ENCODE data around the gene NPIPA2.
"Not testable (repeated sequence)": the region's sequence is repeated elsewhere in the genome, so short reads cannot be mapped to it uniquely, and the experiment has no call there.

Gene NPIPA2

GRCh38 chr16:14742273-14743128 lies at the start of gene NPIPA2:
TSS of gene NPIPA2 (plus strand) at chr16:14742533. CDS start at chr16:14748066, 5,533 bp downstream.
- not testable (repeated sequence) for DNase-seq

- not testable (repeated sequence) for DNase-seq
These were observed 48.2 kb upstream of the NPIPA2 start, which contains the start of gene PLA2G10 for GRCh38 chr16:14694129-14694528. TSS of gene PLA2G10 (minus strand) at chr16:14694308. CDS start at chr16:14694229, 79 bp downstream.

- DNase-seq, result not testable (repeated sequence)
These were observed 40.5 kb upstream of the NPIPA2 start for GRCh38 chr16:14701859-14702258.

GRCh38 chr16:14702672-14703071 lies 39.7 kb upstream of the NPIPA2 start:
- not testable (repeated sequence) for DNase-seq

GRCh38 chr16:14703156-14704011 lies 38.9 kb upstream of the NPIPA2 start, which contains the start of gene NPIPA3:
TSS of gene NPIPA3 (plus strand) at chr16:14703411. CDS start at chr16:14708944, 5,533 bp downstream.
- DNase-seq, result not testable (repeated sequence)

- not testable (repeated sequence) for DNase-seq
These were observed 9.1 kb upstream of the NPIPA2 start for GRCh38 chr16:14733233-14733632.

- DNase-seq, result not testable (repeated sequence)
These were observed 1.4 kb upstream of the NPIPA2 start for GRCh38 chr16:14740832-14741385.

GRCh38 chr16:14741794-14742193 lies 539 bp upstream of the NPIPA2 start:
- DNase-seq, result not testable (repeated sequence)

GRCh38 chr16:14773654-14774053 lies 31.3 kb downstream of the NPIPA2 start:
- DNase-seq, result not testable (repeated sequence)

GRCh38 chr16:14775624-14776023 lies 33.3 kb downstream of the NPIPA2 start:
- not testable (repeated sequence) for DNase-seq

- DNase-seq, result not testable (repeated sequence)
These were observed 34.4 kb downstream of the NPIPA2 start for GRCh38 chr16:14776763-14777162.

GRCh38 chr16:14779368-14779877 lies 37.1 kb downstream of the NPIPA2 start:
- not testable (repeated sequence) for DNase-seq

GRCh38 chr16:14786180-14786579 lies 43.8 kb downstream of the NPIPA2 start:
- not testable (repeated sequence) for DNase-seq

- not testable (repeated sequence) for DNase-seq
These were observed 47.2 kb downstream of the NPIPA2 start for GRCh38 chr16:14789577-14789976.

GRCh38 chr16:14790320-14790956 lies 48.1 kb downstream of the NPIPA2 start:
- DNase-seq, result not testable (repeated sequence)

- DNase-seq, result not testable (repeated sequence)
These were observed 50.6 kb downstream of the NPIPA2 start for GRCh38 chr16:14792914-14793313.

- DNase-seq, result not testable (repeated sequence)
These were observed 55.2 kb downstream of the NPIPA2 start for GRCh38 chr16:14797558-14797957.

GRCh38 chr16:14803577-14803976 lies 61.2 kb downstream of the NPIPA2 start:
- not testable (repeated sequence) for DNase-seq

GRCh38 chr16:14807184-14807678 lies 64.9 kb downstream of the NPIPA2 start:
- not testable (repeated sequence) for DNase-seq

GRCh38 chr16:14813890-14814289 lies 71.6 kb downstream of the NPIPA2 start:
- DNase-seq, result not testable (repeated sequence)

All from stimulated activated CD4-positive, alpha-beta T cell treated with anti-CD3 and anti-CD28 coated beads, Interleukin-2, amount 100 ng/mL, for 48 hours (primary cell).